Neural cell (in vitro differentiated cells): Measurements from ENCODE around the gene IFRD1. TPM values are rescaled to one million over a fixed set of nuclear protein-coding genes. Genes with fewer than 3 reads are reported as not detected.

Experiments
- H2AFZ ChIP-seq: fragments of 200-600, 300-800 bp; sonication (generic), shearing (Covaris generic); 2 replicates; pipeline ENCODE4 v1.6.0; 2014; ENCODE audit warnings: low read depth, mild to moderate bottlenecking, antibody characterized with exemption, low read length, moderate library complexity
- H3F3A ChIP-seq: fragments of 200-600 bp; shearing (Covaris generic); 2 replicates; pipeline ENCODE4 v1.6.1; 2016; ENCODE audit warnings: mild to moderate bottlenecking, moderate library complexity, mixed read lengths, antibody characterized with exemption, low read length; ENCODE audit not compliant: insufficient read depth, poor library complexity, severe bottlenecking
- H3K27ac ChIP-seq: fragments of 200-600, 300-800 bp; sonication (generic), shearing (Covaris generic); 2 replicates; pipeline ENCODE4 v1.5.1; 2014; ENCODE audit warnings: mild to moderate bottlenecking, low read length, moderate library complexity
- H3K27me3 ChIP-seq: fragments of 300-800, 200-600 bp; sonication (generic), shearing (Covaris generic); 2 replicates; pipeline ENCODE4 v1.6.0; 2014; ENCODE audit warnings: mild to moderate bottlenecking, low read depth, low read length, moderate library complexity; ENCODE audit not compliant: insufficient read depth
- H3K36me3 ChIP-seq: fragments of 300-800, 200-600 bp; sonication (generic), shearing (Covaris generic); 2 replicates; pipeline ENCODE4 v1.5.1; 2014; ENCODE audit warnings: mild to moderate bottlenecking, antibody characterized with exemption, low read length, moderate library complexity; ENCODE audit not compliant: insufficient read depth
- H3K4me2 ChIP-seq: fragments of 300-800, 200-600 bp; sonication (generic), shearing (Covaris generic); 2 replicates; pipeline ENCODE4 v1.6.0; 2014; ENCODE audit warnings: mild to moderate bottlenecking, low read length
- H3K4me3 ChIP-seq: fragments of 300-800, 200-600 bp; sonication (generic), shearing (Covaris generic); 2 replicates; pipeline ENCODE4 v1.5.1; 2014; ENCODE audit warnings: mild to moderate bottlenecking, low read length, moderate library complexity
- H3K79me2 ChIP-seq: fragments of 200-600 bp; shearing (Covaris generic); replicated peaks from 2 replicates; pipeline ENCODE4 v1.6.0; 2014; ENCODE audit warnings: mild to moderate bottlenecking, low read length, moderate library complexity; ENCODE audit not compliant: insufficient read depth
- H3K9ac ChIP-seq: fragments of 300-800, 200-600 bp; sonication (generic), shearing (Covaris generic); 2 replicates; pipeline ENCODE4 v1.6.1; 2016; ENCODE audit warnings: mild to moderate bottlenecking, low read length, mixed read lengths
- H3K9me2 ChIP-seq: fragments of 200-600 bp; shearing (Covaris generic); 2 replicates; pipeline ENCODE4 v1.6.1; 2016; ENCODE audit warnings: mild to moderate bottlenecking, low read length, mixed read lengths; ENCODE audit not compliant: insufficient read depth
- H3K9me3 ChIP-seq: fragments of 200-600, 300-800 bp; sonication (generic), shearing (Covaris generic); 2 replicates; pipeline ENCODE4 v1.6.1; 2016; ENCODE audit warnings: mild to moderate bottlenecking, mixed run types, low read length, moderate library complexity, mixed read lengths
- H4K20me1 ChIP-seq: fragments of 200-600 bp; shearing (Covaris generic); 2 replicates; pipeline ENCODE4 v1.6.1; 2016; ENCODE audit warnings: mild to moderate bottlenecking, mixed run types; ENCODE audit not compliant: insufficient read depth
- EP300 ChIP-seq: fragments of 450-650 bp; conservative IDR thresholded peaks from 2 replicates; pipeline ENCODE4 v1.6.1; 2014; ENCODE audit warnings: antibody characterized with exemption, mild to moderate bottlenecking, moderate library complexity; ENCODE audit not compliant: poor library complexity, severe bottlenecking
- EZH2 ChIP-seq: fragments of 200-600, 300-800 bp; shearing (Covaris generic), sonication (generic); IDR thresholded peaks from 2 replicates; pipeline ENCODE4 v1.6.1; 2014; ENCODE audit warnings: antibody characterized with exemption, low read length, borderline replicate concordance, mild to moderate bottlenecking; ENCODE audit not compliant: insufficient read depth, poor library complexity, severe bottlenecking
- MXI1 ChIP-seq: fragments of 450-650 bp; conservative IDR thresholded peaks from 2 replicates; pipeline ENCODE4 v1.6.1; 2014; ENCODE audit warnings: antibody characterized with exemption, mild to moderate bottlenecking; ENCODE audit not compliant: poor library complexity, severe bottlenecking
- POLR2AphosphoS5 ChIP-seq: IDR thresholded peaks from 2 replicates; pipeline ENCODE4 v1.6.1; 2012
- RAD21 ChIP-seq: fragments of 450-650 bp; conservative IDR thresholded peaks from 2 replicates; pipeline ENCODE4 v1.6.1; 2014; ENCODE audit warnings: antibody characterized with exemption, mild to moderate bottlenecking, moderate library complexity
- SMC3 ChIP-seq: fragments of 450-650 bp; conservative IDR thresholded peaks from 2 replicates; pipeline ENCODE4 v1.6.1; 2014; ENCODE audit warnings: antibody characterized with exemption, mild to moderate bottlenecking, moderate library complexity; ENCODE audit not compliant: poor library complexity
- TAF1 ChIP-seq: IDR thresholded peaks from 2 replicates; pipeline ENCODE4 v1.6.1; 2012; ENCODE audit warnings: low read depth
- polyA plus RNA-seq: library from polyadenylated mRNA; depleted of rRNA; stranded (reverse); fragments of >200 nt; gene quantifications from 2 replicates; pipeline ENCODE4 v1.2.3, GENCODE V29; 2014
- TF ChIP-seq, protein P1 (sequence below): IDR thresholded peaks from 2 replicates; pipeline ENCODE4 v1.6.1; 2012; ENCODE audit warnings: borderline replicate concordance
- TF ChIP-seq, protein P2 (sequence below): fragments of 450-650 bp; IDR thresholded peaks from 2 replicates; pipeline ENCODE4 v1.5.1; 2014; ENCODE audit warnings: antibody characterized with exemption, mild to moderate bottlenecking, moderate library complexity; ENCODE audit not compliant: poor library complexity, severe bottlenecking

The IFRD1 gene
- polyA plus RNA-seq, 1 donor from 2014 or later, result 270 TPM

DNA sequence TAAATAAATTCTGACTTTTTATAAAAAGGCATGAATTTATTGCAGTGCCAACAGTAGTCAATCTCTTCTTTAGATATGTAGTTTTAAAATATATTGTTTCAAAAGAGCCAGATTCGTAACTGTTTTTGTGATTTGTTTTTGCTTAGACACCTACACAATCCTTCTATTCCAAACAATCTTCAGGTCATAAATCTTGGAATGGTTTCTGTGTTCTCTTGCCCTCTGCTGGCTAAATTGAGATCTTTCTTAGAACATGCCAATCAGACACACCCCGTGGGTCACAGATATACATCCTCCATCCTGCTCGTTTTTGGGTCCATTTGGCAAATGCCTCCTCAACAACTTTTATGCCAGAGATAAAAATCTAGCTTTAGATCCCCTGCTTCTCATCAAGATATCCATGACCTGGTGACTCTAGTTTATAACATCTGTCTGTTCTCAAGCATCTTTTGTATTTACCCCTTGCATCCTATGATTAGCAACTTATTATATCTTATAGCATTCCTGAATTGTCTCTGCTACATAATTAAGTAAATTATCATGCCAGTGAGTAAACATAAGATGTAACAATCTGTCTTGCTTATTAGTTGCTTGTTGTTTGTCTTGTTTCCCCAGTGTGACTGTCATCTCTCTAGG lies 35.3 kb upstream of the IFRD1 start:
- no peak overlapping the region for H3K9ac ChIP-seq
- no peaks in the 10 kb centered on the region for H3F3A ChIP-seq
- TF ChIP-seq SMC3 (peak; percentile 82), RAD21 (peak; percentile 74), EP300 (no peak), TAF1 (no peak), POLR2AphosphoS5 (no peak), MXI1 (no peak), EZH2 (no peak)
- TF ChIP-seq, protein P1, sequence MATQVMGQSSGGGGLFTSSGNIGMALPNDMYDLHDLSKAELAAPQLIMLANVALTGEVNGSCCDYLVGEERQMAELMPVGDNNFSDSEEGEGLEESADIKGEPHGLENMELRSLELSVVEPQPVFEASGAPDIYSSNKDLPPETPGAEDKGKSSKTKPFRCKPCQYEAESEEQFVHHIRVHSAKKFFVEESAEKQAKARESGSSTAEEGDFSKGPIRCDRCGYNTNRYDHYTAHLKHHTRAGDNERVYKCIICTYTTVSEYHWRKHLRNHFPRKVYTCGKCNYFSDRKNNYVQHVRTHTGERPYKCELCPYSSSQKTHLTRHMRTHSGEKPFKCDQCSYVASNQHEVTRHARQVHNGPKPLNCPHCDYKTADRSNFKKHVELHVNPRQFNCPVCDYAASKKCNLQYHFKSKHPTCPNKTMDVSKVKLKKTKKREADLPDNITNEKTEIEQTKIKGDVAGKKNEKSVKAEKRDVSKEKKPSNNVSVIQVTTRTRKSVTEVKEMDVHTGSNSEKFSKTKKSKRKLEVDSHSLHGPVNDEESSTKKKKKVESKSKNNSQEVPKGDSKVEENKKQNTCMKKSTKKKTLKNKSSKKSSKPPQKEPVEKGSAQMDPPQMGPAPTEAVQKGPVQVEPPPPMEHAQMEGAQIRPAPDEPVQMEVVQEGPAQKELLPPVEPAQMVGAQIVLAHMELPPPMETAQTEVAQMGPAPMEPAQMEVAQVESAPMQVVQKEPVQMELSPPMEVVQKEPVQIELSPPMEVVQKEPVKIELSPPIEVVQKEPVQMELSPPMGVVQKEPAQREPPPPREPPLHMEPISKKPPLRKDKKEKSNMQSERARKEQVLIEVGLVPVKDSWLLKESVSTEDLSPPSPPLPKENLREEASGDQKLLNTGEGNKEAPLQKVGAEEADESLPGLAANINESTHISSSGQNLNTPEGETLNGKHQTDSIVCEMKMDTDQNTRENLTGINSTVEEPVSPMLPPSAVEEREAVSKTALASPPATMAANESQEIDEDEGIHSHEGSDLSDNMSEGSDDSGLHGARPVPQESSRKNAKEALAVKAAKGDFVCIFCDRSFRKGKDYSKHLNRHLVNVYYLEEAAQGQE, result no peak
- TF ChIP-seq, protein P2, sequence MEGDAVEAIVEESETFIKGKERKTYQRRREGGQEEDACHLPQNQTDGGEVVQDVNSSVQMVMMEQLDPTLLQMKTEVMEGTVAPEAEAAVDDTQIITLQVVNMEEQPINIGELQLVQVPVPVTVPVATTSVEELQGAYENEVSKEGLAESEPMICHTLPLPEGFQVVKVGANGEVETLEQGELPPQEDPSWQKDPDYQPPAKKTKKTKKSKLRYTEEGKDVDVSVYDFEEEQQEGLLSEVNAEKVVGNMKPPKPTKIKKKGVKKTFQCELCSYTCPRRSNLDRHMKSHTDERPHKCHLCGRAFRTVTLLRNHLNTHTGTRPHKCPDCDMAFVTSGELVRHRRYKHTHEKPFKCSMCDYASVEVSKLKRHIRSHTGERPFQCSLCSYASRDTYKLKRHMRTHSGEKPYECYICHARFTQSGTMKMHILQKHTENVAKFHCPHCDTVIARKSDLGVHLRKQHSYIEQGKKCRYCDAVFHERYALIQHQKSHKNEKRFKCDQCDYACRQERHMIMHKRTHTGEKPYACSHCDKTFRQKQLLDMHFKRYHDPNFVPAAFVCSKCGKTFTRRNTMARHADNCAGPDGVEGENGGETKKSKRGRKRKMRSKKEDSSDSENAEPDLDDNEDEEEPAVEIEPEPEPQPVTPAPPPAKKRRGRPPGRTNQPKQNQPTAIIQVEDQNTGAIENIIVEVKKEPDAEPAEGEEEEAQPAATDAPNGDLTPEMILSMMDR, result peak; percentile 74
- H3K79me2 ChIP-seq, result no peaks in the 10 kb centered on the region
- no peaks in the 10 kb centered on the region for H3K27me3 ChIP-seq
- H4K20me1 ChIP-seq, result no peaks in the 10 kb centered on the region
- no peaks in the 10 kb centered on the region for H3K36me3 ChIP-seq
- H3K9me2 ChIP-seq, result no peaks in the 10 kb centered on the region
- H3K4me2 ChIP-seq, result no peak overlapping the region
- no peak overlapping the region for H3K27ac ChIP-seq
- no peak overlapping the region for H2AFZ ChIP-seq
- no peak overlapping the region for H3K4me3 ChIP-seq
- no peaks in the 10 kb centered on the region for H3K9me3 ChIP-seq

DNA sequence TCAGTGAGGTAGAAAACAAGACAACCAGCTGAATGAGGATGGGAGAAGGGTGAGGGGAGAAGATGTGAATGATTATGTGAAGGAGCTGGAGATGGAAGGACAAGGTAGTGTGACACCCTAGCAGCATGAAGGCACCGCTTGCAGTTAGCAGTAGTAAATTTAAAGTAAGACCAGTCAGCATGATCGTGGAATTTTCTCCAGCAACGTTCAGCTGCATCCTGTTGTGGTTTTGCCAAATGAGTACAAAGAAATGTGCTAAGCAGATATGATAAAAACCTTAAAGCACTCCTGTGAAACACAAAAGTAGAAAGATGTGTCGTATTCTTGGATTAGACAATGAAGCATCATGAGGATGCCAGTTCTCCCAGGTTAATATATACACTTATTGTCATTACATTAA lies 34.1 kb upstream of the IFRD1 start:
- H3K9me2 ChIP-seq, result no peaks in the 10 kb centered on the region
- TF ChIP-seq, protein P2, result no peak
- no peak for TF ChIP-seq TAF1
- TF ChIP-seq EZH2, result no peak
- TF ChIP-seq EP300, result no peak
- TF ChIP-seq, protein P1, result no peak
- TF ChIP-seq RAD21, result no peak
- no peak for TF ChIP-seq POLR2AphosphoS5
- no peak for TF ChIP-seq SMC3
- no peak for TF ChIP-seq MXI1

More for the DNA sequence above, 34.1 kb upstream of the IFRD1 start:
- Histone ChIP-seq H3F3A (no peaks in the 10 kb centered on the region), H3K27me3 (no peaks in the 10 kb centered on the region), H3K4me3 (no peak overlapping the region), H4K20me1 (no peaks in the 10 kb centered on the region), H3K36me3 (no peaks in the 10 kb centered on the region), H3K27ac (no peak overlapping the region), H2AFZ (no peak overlapping the region), H3K79me2 (no peaks in the 10 kb centered on the region), H3K4me2 (no peak overlapping the region), H3K9ac (no peak overlapping the region), H3K9me3 (no peaks in the 10 kb centered on the region)
